Ectodermal cell (in vitro differentiated cells): ENCODE measurements around the gene NOP53.
"Not testable (repeated sequence)": the region's sequence is repeated elsewhere in the genome, so short reads cannot be mapped to it uniquely, and the experiment has no call there.

Source experiments
- H3K27ac ChIP-seq: 2 replicates; pipeline ENCODE4 v1.7.0; 2013; ENCODE audit warnings: mild to moderate bottlenecking, low read depth, low read length; ENCODE audit not compliant: insufficient read depth, poor library complexity, severe bottlenecking
- H3K27me3 ChIP-seq: 2 replicates; pipeline ENCODE4 v1.7.0; 2013; ENCODE audit warnings: mild to moderate bottlenecking, low read length; ENCODE audit not compliant: insufficient read depth, control insufficient read depth, poor library complexity, severe bottlenecking
- H3K36me3 ChIP-seq: one replicate; pipeline ENCODE4 v1.7.0; 2013; ENCODE audit warnings: low read length; ENCODE audit not compliant: control insufficient read depth, insufficient read depth
- H3K4me1 ChIP-seq: one replicate; pipeline ENCODE4 v1.7.0; 2013; ENCODE audit warnings: low read length; ENCODE audit not compliant: control insufficient read depth, insufficient read depth
- H3K4me3 ChIP-seq: 2 replicates; pipeline ENCODE4 v1.7.0; 2013; ENCODE audit warnings: low read depth, low read length, control low read depth; ENCODE audit not compliant: insufficient read depth
- H3K9me3 ChIP-seq: 2 replicates; pipeline ENCODE4 v1.7.0; 2013; ENCODE audit warnings: mild to moderate bottlenecking, low read length, moderate library complexity; ENCODE audit not compliant: control insufficient read depth
- WGBS, 2 experiments: methylation state at CpG; one replicate each; pipeline ENCODE4 v1.1.7; 2013; ENCODE audit warnings: missing lambda C conversion rate in 2 of 2; 5-methylcytosine and 5-hydroxymethylcytosine counted together

Gene NOP53

DNA sequence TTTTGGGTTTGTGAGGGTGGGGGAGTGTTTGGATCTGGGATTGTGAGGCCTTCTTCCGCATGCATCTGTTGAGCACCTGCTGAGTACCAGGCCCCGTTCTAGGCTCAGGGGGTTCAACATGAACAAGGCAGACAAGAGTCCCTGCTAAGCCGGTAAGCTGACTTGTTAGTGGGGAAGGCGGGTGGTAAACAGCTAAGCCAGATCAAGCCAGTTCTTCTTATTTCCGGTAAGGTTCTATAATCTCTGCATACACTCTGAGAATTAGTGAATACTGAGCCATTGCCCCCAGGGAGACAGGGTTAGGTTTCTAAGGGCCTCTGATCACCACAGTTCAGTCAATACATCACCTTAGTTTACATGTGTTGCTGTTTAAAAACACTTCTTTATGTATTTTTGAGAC is 42.0 kb upstream of the NOP53 start:
- 94 to 95% methylated on average over 5 of the region's 5 CpGs for WGBS, 2 experiments
- H3K4me1 ChIP-seq: no peaks in the 10 kb centered on the region
- H3K9me3 ChIP-seq: no peaks in the 10 kb centered on the region
- H3K36me3 ChIP-seq: peaks cover 17% of the 10 kb centered on the region
- H3K27me3 ChIP-seq: no peaks in the 10 kb centered on the region
- H3K27ac ChIP-seq: no peak overlapping the region
- H3K4me3 ChIP-seq: no peak overlapping the region

DNA sequence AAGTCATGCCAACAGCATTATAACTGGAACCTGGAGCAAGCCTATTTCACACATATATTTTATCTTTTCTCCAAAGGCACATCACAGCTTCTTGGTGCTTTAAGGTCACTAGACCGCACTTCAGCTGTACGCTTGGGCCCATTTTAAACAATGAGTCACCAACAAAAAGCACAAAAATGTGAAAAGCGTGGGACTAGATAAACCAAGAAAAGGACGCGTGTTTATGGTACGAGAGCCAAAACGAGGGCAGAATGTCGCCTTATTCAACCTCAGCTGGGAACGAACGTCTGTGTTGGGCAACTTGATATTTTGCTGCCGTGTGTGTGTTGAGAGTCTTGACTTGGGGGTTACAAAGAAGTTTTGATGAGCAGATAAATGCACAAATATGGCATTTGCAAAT is 41.3 kb upstream of the NOP53 start:
- 95 to 96% methylated on average over 11 of the region's 11 CpGs for WGBS, 2 experiments
- Histone ChIP-seq H3K4me3 (no peak overlapping the region), H3K9me3 (no peaks in the 10 kb centered on the region), H3K36me3 (peaks cover 13% of the 10 kb centered on the region), H3K27ac (no peak overlapping the region), H3K4me1 (no peaks in the 10 kb centered on the region), H3K27me3 (no peaks in the 10 kb centered on the region)

DNA sequence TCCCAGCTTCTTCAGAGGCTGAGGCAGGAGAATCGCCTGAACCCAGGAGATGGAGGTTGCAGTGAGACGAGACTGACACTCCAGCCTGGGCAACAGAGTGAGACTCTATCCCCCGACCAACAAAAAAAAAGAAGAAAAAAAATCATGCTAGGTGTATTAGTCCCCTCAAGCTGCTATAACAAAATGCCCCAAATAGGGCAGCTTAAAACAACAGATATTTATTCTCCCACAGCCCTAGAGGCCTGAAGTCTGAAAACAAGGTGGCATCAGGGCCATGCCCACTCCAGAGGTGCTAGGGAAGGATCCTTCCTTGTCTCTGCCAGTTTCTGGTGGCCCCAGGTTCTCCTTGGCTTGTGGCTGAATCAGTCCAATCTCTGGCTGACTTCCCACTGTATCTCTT is 40.7 kb upstream of the NOP53 start:
- Histone ChIP-seq H3K9me3 (no peaks in the 10 kb centered on the region), H3K4me3 (no peak overlapping the region), H3K36me3 (peaks cover 7% of the 10 kb centered on the region), H3K27ac (no peak overlapping the region), H3K4me1 (no peaks in the 10 kb centered on the region), H3K27me3 (no peaks in the 10 kb centered on the region)
- whole genome bisulfite sequencing, 2 experiments: 93 to 94% methylated on average over 3 of the region's 3 CpGs

DNA sequence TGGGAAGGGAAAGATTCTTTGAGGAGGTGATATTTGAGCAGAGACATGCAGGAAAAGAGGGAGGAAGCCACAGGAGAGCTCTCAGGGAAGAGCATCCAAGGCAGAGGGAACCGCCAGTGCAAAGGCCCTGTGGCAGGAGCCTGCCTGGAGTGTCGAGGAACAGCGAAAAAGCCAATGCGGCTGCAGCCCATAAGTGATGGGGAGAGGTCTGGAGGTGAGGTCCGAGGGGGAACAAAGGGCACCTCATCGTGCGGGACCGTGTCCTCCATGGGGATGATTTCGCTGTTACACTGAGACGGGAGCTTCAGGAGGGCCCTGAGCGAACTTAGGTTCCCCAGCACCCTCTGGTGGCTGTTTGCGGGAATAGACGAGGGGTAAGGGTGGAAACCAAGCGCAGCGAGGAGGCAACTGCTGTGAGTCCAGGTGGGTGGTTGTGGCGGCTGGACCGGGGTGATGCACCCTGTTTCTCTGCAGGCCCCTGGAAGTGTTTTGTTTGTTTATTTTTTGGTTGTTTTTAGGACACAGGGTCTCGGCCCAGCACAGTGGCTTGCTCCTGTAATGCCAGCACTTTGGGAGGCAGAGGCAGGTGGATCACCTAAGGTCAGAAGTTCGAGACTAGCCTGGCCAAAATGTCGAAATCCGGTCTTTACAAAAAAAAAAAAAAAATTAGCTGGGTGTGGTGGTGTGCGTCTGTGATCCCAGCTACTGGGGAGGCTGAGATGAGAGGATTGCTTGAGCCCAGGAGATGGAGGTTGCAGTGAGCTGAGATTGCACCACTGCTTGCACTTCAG is 38.0 kb upstream of the NOP53 start:
- Histone ChIP-seq H3K4me3 (no peak overlapping the region), H3K36me3 (no peaks in the 10 kb centered on the region), H3K27ac (no peak overlapping the region), H3K9me3 (no peaks in the 10 kb centered on the region), H3K27me3 (no peaks in the 10 kb centered on the region), H3K4me1 (no peaks in the 10 kb centered on the region)
- 32% methylated on average over 22 of the region's 22 CpGs for WGBS, 2 experiments

DNA sequence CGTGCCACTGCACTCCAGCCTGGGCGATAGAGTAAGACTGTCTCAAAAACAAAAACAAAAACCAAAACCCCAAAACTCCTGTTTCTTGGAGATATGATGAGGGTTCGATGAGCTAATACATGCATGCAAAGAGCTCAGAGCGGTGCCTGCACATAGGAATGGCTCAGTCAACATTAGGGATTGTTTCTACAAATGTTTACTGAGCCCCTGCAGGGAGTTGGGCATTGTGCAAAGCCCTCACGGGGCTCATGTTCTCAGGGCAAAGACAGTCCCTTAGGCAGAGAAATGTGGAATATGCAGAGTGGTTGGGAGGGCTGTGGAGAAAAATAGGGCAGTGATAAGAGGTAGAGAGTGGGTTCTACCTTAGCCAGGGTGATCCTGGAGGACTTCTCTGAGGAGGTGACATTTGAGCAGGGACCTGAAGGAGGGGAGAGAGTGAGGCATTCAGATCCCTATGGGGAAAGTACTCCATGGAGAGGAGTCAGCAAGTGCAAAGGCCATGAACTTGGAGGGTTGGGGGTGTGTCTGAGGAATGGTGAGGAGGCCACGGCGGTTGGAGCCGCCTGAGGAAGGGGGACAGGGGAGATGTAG is 33.6 kb upstream of the NOP53 start:
- Histone ChIP-seq H3K27ac (no peak overlapping the region), H3K36me3 (no peaks in the 10 kb centered on the region), H3K9me3 (no peaks in the 10 kb centered on the region), H3K4me3 (no peak overlapping the region), H3K27me3 (no peaks in the 10 kb centered on the region), H3K4me1 (no peaks in the 10 kb centered on the region)
- 64 to 67% methylated on average over 8 of the region's 8 CpGs for WGBS, 2 experiments

DNA sequence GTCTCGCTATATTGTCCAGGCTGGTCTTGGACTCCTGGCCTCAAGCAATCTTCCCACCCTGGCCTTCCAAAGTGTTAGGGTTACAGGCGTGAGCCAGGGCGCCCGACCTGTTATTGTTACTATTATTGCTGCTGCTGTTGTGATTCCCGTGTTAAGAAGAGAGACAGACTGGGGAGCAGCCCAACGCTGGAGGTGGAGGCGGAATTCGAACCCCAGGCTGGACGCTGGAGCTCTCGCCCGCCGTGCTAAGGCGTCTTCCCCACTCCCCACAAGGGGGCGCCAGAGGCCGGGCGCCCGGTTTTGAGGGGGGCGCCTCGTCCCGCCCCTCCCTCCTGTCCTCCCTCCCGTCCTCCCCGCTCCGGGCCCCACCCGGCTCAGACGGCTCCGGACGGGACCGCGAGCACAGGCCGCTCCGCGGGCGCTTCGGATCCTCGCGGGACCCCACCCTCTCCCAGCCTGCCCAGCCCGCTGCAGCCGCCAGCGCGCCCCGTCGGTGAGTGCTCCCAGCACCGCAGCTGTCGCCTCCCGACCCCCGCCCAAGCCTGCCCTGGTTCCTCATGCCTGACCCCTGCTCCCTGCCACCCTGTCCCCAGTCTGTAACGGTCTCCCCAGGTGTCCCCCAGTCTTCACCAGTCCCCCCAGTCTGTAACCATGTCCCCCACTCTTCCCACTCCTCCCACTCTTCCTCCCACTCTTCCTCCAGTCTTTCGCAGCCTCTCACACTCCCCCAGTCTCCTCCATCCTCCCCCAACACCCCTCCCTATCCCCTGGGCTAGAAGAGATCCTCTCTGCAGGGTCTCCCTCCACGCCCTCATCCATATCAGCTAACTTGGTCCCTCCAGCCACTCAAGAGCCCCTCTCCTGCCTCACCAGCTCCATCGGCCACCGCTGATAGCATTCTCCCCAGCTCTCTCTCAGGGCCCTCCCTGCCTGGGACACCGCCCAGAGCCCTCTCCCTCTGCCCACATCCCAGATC is 32.0 kb upstream of the NOP53 start, which contains the start of gene EHD2:
Gene EHD2, plus strand, starts transcription at position 377 of the 976 bp plus-strand sequence. CDS start 3,191 bp downstream, outside the sequence.
- 11% methylated on average over 52 of the region's 52 CpGs for WGBS, 2 experiments
- Histone ChIP-seq H3K9me3 (no peaks in the 10 kb centered on the region), H3K27ac (no peak within 1 kb of the TSS), H3K27me3 (no peaks in the 10 kb centered on the region), H3K4me1 (no peaks in the 10 kb centered on the region), H3K36me3 (no peaks in the 10 kb centered on the region), H3K4me3 (peak within 1 kb of the TSS; percentile 45)

DNA sequence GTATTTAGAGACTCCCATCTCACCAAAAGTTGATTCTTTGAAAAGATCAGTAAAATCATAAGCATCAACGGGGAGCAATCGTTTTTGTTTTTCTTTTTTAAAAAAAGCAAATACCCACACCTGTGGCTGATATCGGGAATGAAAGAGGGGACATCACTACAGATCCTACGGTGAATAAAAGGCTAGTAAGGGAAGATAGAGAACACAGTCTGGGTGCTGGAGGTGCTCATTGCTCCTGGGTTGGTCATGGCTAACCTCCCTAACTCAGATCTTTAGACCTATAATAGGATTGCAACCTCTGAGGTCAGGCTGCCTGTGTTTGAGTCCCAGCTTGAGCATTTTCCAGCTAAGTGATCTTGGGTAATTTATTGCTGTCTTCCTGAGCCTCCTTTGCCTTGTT is 31.0 kb upstream of the NOP53 start:
- Histone ChIP-seq H3K9me3 (no peaks in the 10 kb centered on the region), H3K4me1 (no peaks in the 10 kb centered on the region), H3K27me3 (no peaks in the 10 kb centered on the region), H3K36me3 (no peaks in the 10 kb centered on the region), H3K4me3 (no peak overlapping the region), H3K27ac (no peak overlapping the region)
- WGBS, 2 experiments: 88 to 94% methylated on average over 4 of the region's 4 CpGs

DNA sequence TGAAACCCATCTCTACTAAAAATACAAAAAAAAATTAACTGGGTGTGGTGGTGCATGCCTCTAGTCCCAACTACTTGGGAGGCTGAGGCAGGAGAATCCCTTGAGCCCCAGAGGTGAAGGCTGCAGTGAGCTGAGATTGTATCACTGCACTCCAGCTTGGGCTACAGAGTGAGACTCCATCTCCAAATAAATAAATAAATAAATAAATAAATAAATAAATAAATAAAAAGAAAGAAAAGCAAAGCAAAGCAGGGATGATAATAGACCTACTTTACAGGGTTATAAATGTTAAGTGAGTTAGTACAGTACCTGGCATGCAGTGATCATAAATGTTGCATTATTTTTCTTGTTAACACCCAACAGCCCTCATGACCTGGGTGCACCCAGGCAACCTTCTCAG is 30.5 kb upstream of the NOP53 start:
- not testable (repeated sequence) for H3K4me1 ChIP-seq, H3K27me3 ChIP-seq, H3K27ac ChIP-seq, H3K36me3 ChIP-seq, H3K4me3 ChIP-seq, H3K9me3 ChIP-seq

DNA sequence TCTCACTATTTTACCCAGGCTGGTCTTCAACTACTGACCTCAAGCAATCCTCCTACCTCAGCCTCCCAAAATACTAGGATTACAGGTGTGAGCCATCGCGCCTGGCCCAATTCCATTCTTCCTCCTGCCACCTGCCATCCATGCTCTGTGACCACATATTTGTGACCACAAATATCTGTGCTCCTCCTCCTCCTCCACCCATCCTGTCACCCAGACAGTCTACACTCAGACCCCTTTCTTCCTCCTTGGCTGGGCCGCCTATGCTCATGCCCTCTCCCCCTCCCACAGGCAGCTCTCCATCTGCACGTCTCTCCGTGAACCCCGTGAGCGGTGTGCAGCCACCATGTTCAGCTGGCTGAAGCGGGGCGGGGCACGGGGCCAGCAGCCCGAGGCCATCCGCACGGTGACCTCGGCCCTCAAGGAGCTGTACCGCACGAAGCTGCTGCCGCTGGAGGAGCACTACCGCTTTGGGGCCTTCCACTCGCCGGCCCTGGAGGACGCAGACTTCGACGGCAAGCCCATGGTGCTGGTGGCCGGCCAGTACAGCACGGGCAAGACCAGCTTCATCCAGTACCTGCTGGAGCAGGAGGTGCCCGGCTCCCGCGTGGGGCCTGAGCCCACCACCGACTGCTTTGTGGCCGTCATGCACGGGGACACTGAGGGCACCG is 28.9 kb upstream of the NOP53 start:
- Histone ChIP-seq H3K36me3 (no peaks in the 10 kb centered on the region), H3K4me3 (no peak overlapping the region), H3K4me1 (no peaks in the 10 kb centered on the region), H3K27ac (no peak overlapping the region), H3K27me3 (no peaks in the 10 kb centered on the region), H3K9me3 (no peaks in the 10 kb centered on the region)
- WGBS, 2 experiments: 92 to 93% methylated on average over 32 of the region's 32 CpGs
